MCF 10A (cell line): ENCODE measurements around the gene GZMM. TPM values are rescaled to one million over a fixed set of nuclear protein-coding genes. Genes with fewer than 3 reads are reported as not detected.

Experiments used
- BruUV-seq: library from RNA; stranded (reverse); fragments of 400-500 nt; replicated peaks from 2 replicates; lab custom pipeline; 2021; lab: Mats Ljungman, UMichigan
- CTCF ChIA-PET: fragments of 300-600 bp; sonication (Branson Sonifier 250); formaldehyde crosslinking; extraction: SDS; loops from one replicate; lab custom pipeline; 2021; ENCODE audit warnings: antibody characterized with exemption, inconsistent platforms; lab: Yijun Ruan, JAX
- POLR2A ChIA-PET: fragments of 300-600, 350-650 bp; sonication (Branson Sonifier 250); formaldehyde crosslinking; extraction: SDS; loops from one replicate; lab custom pipeline; 2020; ENCODE audit warnings: antibody characterized with exemption, inconsistent platforms; lab: Yijun Ruan, JAX
- DNase-seq: peaks from one replicate; pipeline ENCODE4 v3.0.0-alpha.2; 2018; ENCODE audit not compliant: unreplicated experiment
- H3K27ac Mint-ChIP-seq: one replicate; pipeline ENCODE4 v1.8.0; 2022; ENCODE audit warnings: mild to moderate bottlenecking, low read depth, mixed read lengths; ENCODE audit not compliant: unreplicated experiment
- H3K27me3 Mint-ChIP-seq: one replicate; pipeline ENCODE4 v1.8.0; 2022; ENCODE audit warnings: mixed read lengths; ENCODE audit not compliant: insufficient read depth, unreplicated experiment
- H3K36me3 Mint-ChIP-seq: one replicate; pipeline ENCODE4 v1.8.0; 2022; ENCODE audit warnings: mild to moderate bottlenecking, moderate library complexity, mixed read lengths; ENCODE audit not compliant: insufficient read depth, unreplicated experiment
- H3K4me1 Mint-ChIP-seq: one replicate; pipeline ENCODE4 v1.8.0; 2022; ENCODE audit warnings: mixed read lengths; ENCODE audit not compliant: insufficient read depth, unreplicated experiment
- H3K4me3 Mint-ChIP-seq: one replicate; pipeline ENCODE4 v1.8.0; 2022; ENCODE audit warnings: mild to moderate bottlenecking, moderate library complexity, mixed read lengths; ENCODE audit not compliant: unreplicated experiment
- H3K9me3 Mint-ChIP-seq: one replicate; pipeline ENCODE4 v1.8.0; 2022; ENCODE audit warnings: mixed read lengths; ENCODE audit not compliant: unreplicated experiment
- CTCF ChIP-seq: fragments of 200-600 bp; IDR thresholded peaks from one replicate; pipeline ENCODE4 v1.8.0; 2022; ENCODE audit warnings: antibody characterized with exemption, mild to moderate bottlenecking; ENCODE audit not compliant: unreplicated experiment
- intact Hi-C: fragments of 100-400 bp; cut with micrococcal nuclease; formaldehyde crosslinking; loops from 2 replicates; pipeline ENCODE4 v1.14.1; 2022
- total RNA-seq: library from RNA; stranded (reverse); gene quantifications from 2 replicates; pipeline ENCODE4 v1.2.3, GENCODE V29; 2022

The GZMM gene
- total RNA-seq, 1 experiment from 2014 or later: not detected

- intact Hi-C loops: loop anchor here (2.0 kb wide), 3 partner anchors 39 to 127 kb away; partner anchors contain the start of genes BSG and POLRMT
- no peaks in the 10 kb centered on the region for H3K9me3 Mint-ChIP-seq
Measured at GRCh38 chr19:533364-534058, 10.3 kb upstream of the GZMM start.

DNA sequence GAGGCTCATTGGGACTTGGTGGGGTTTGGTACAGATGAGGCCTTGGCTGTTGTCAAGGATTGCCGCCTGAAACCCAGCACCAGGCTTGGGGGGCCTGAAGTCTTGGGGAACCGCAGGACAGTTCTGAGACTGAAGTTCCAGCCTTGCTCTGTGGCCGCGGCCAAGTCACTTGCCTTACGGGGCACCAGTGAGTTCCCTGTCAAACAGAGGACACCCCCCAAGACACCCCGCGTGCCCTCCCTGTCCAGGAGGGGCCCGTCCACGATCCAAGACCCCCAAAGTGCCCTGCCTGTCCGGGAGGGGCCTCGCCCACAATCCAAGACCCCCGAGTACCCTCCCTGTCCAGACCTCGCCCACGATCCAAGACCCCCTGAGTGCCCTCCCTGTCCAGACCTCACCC is 9.8 kb upstream of the GZMM start:
- no TSS peak for BruUV-seq
- ChIA-PET CTCF (interaction anchor here (0.7 to 2.0 kb wide), 3 partner anchors 22 to 119 kb away, joined by 3 to 4 read pairs (median 3); no protein-coding TSS in a partner anchor), POLR2A (interaction anchor here (0.7 to 6.5 kb wide), 2 partner anchors 41 to 60 kb away, joined by 3 to 110 read pairs; partner anchors contain the start of gene BSG)
- intact Hi-C loops: no loop called here
- no peak for DNase-seq
- Mint-ChIP-seq H3K27ac (peak overlapping the region; percentile 91), H3K4me1 (peaks cover 4% of the 10 kb centered on the region), H3K36me3 (peaks cover 17% of the 10 kb centered on the region), H3K27me3 (no peaks in the 10 kb centered on the region), H3K4me3 (peak overlapping the region; percentile 74), H3K9me3 (no peaks in the 10 kb centered on the region)
- no peak for TF ChIP-seq CTCF

More at GRCh38 chr19:533364-534058, 10.3 kb upstream of the GZMM start:
- peak overlapping the region; percentile 74 for H3K4me3 Mint-ChIP-seq
- peaks cover 4% of the 10 kb centered on the region for H3K4me1 Mint-ChIP-seq
- no peak for DNase-seq
- TF ChIP-seq CTCF: no peak
- H3K27me3 Mint-ChIP-seq: no peaks in the 10 kb centered on the region
- CTCF ChIA-PET: interaction anchor here (0.6 to 2.3 kb wide), 8 partner anchors 8 to 194 kb away, joined by 3 to 9 read pairs (median 3); no protein-coding TSS in a partner anchor
- peaks cover 15% of the 10 kb centered on the region for H3K36me3 Mint-ChIP-seq
- POLR2A ChIA-PET: interaction anchor here (0.7 to 6.5 kb wide), 7 partner anchors 9 to 144 kb away, joined by 3 to 110 read pairs (median 9); partner anchors contain the start of genes BSG and TPGS1
- no TSS peak for BruUV-seq
- H3K27ac Mint-ChIP-seq: peak overlapping the region; percentile 91

DNA sequence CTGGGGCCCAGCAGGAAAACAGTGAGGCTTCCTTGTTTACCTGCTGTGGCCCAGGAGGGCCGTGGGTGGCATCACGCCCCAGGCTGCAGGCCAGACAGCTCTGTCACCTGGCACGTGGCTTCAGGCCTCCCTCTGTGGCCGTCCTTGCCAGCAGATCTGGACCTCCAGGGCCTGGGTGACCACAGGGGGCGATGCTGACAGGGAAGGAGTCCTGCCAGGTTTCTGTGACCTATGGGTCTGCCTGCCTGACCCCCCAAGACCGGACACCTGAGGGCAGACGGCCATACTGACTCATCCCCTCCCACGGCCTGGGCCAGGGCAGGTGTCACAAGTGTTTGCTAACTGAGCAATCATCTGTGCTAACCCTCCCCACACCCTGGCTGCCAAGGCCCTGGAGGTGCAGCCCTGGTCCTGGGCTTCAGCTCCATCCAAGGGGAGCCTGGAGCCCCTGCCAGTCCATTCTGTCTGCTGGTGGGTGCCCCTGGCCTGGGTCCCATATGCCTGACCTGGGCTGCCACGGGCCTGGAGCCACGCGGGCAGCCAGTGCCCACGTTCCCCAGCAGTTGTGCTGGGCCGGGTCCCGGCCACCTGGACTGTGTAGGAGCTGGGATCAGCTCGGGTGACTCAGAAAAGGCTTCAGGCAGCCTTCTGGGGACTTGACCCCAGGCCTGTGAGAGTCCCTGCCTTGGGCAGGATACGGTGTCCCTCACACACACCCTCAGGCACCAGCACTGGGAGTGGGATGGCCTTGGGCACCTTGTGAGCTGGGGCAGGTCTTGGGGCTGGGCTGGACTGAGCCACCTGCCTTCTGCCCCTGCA is 8.6 kb upstream of the GZMM start:
- Mint-ChIP-seq H3K27me3 (no peaks in the 10 kb centered on the region), H3K36me3 (peaks cover 17% of the 10 kb centered on the region), H3K4me3 (peak overlapping the region; percentile 61), H3K4me1 (peaks cover 4% of the 10 kb centered on the region), H3K27ac (peak overlapping the region; percentile 46), H3K9me3 (no peaks in the 10 kb centered on the region)
- no peak for TF ChIP-seq CTCF
- DNase-seq: peak; percentile 60
- BruUV-seq: no TSS peak
- ChIA-PET CTCF (interaction anchor here (0.6 to 0.7 kb wide), 2 partner anchors 31 to 49 kb away, joined by 3 read pairs; no protein-coding TSS in a partner anchor), POLR2A (interaction anchor here (0.5 to 1.5 kb wide), 3 partner anchors 37 to 977 kb away, joined by 3 to 5 read pairs (median 4); partner anchors contain the start of gene BSG)
- intact Hi-C loops: no loop called here
